Measurements from ENCODE around the gene PRUNE2. TPM values are rescaled to one million over a fixed set of nuclear protein-coding genes. Genes with fewer than 3 reads are reported as not detected.

Gene PRUNE2
- total RNA-seq, 2 experiments from 2014 or later = 0.38 to 0.44 TPM

- no peak overlapping the region for H2AFZ ChIP-seq (ENCODE audit: low read length)
- H3K79me2 ChIP-seq (ENCODE audit: insufficient read depth, low read depth, low read length) = no peaks in the 10 kb centered on the region
- intact Hi-C loops (cut with micrococcal nuclease; ENCODE audit: unreplicated experiment) = no loop called here
- no peak overlapping the region for H3K4me2 ChIP-seq (ENCODE audit: low read length)
- H3K9me3 ChIP-seq (ENCODE audit: low read length) = no peaks in the 10 kb centered on the region
- no peaks in the 10 kb centered on the region for H4K20me1 ChIP-seq (ENCODE audit: insufficient read depth, low read length)
- no peaks in the 10 kb centered on the region for H3K4me1 ChIP-seq (ENCODE audit: insufficient read depth, low read length, poor library complexity, severe bottlenecking)
- no peak for DNase-seq (ENCODE audit: low spot score)
- H3K9me2 ChIP-seq (ENCODE audit: insufficient read depth, low read length) = no peaks in the 10 kb centered on the region
- POLR2A ChIA-PET = no interaction called here
- H3K27ac ChIP-seq (ENCODE audit: low read depth, low read length, poor library complexity, severe bottlenecking) = no peak overlapping the region
- CTCF ChIA-PET (ENCODE audit: unreplicated experiment) = no interaction called here
- no peaks in the 10 kb centered on the region for H3K36me3 ChIP-seq (ENCODE audit: insufficient read depth, low read length)
- H3K4me3 ChIP-seq (ENCODE audit: low read depth, low read length, poor library complexity, severe bottlenecking) = no peak overlapping the region
- TF ChIP-seq EZH2phosphoT487 (IDR thresholded peaks at IDR 0.05; ENCODE audit: borderline replicate concordance, low read depth, low read length) = no peak
- no TSS peak for BruUV-seq (replicated peaks)
These were observed 175.1 kb downstream of the PRUNE2 start for GRCh38 chr9:76730801-76731200.

- no peaks in the 10 kb centered on the region for H3K79me2 ChIP-seq (ENCODE audit: insufficient read depth, low read depth, low read length)
- intact Hi-C loops (cut with micrococcal nuclease; ENCODE audit: unreplicated experiment) = no loop called here
- ChIA-PET CTCF (ENCODE audit: unreplicated experiment) (no interaction called here), POLR2A (interaction anchor here (1.1 to 1.3 kb wide), 2 partner anchors 27 to 115 kb away, joined by 4 to 10 read pairs; no protein-coding TSS in a partner anchor)
- BruUV-seq (replicated peaks) = no TSS peak
- no peaks in the 10 kb centered on the region for H4K20me1 ChIP-seq (ENCODE audit: insufficient read depth, low read length)
- no peaks in the 10 kb centered on the region for H3K9me2 ChIP-seq (ENCODE audit: insufficient read depth, low read length)
- no peak overlapping the region for H3K4me2 ChIP-seq (ENCODE audit: low read length)
- no peaks in the 10 kb centered on the region for H3K9me3 ChIP-seq (ENCODE audit: low read length)
- no peak overlapping the region for H3K4me3 ChIP-seq (ENCODE audit: low read depth, low read length, poor library complexity, severe bottlenecking)
- no peak overlapping the region for H3K27ac ChIP-seq (ENCODE audit: low read depth, low read length, poor library complexity, severe bottlenecking)
- DNase-seq (ENCODE audit: low spot score) = no peak
- no peak for TF ChIP-seq EZH2phosphoT487 (IDR thresholded peaks at IDR 0.05; ENCODE audit: borderline replicate concordance, low read depth, low read length)
- no peak for TF ChIP-seq CTCF (conservative IDR thresholded peaks at IDR 0.05; ENCODE audit: low read length)
- H2AFZ ChIP-seq (ENCODE audit: low read length) = no peak overlapping the region
- H3K4me1 ChIP-seq (ENCODE audit: insufficient read depth, low read length, poor library complexity, severe bottlenecking) = no peaks in the 10 kb centered on the region
- H3K36me3 ChIP-seq (ENCODE audit: insufficient read depth, low read length) = no peaks in the 10 kb centered on the region
These were observed 175.8 kb downstream of the PRUNE2 start for GRCh38 chr9:76729980-76730737.

DNA sequence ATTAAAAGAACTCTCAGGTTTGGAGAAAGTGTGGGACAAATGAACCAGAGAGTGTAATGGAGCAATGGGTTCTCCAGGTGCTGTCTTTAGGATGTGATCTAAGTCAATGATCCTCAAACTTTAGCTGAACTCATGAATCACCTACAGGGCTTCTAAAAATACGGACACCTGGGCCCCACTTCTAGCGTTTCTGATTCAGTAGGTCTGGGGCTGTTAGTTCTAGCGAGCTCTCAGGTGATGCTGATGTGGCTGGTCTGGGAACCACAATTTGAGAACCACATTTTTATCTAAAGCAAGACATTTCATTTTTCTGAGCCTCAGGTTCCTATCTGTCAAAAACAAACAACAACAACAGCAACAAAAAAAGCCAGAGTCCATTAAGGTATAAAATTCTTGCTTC lies 176.8 kb downstream of the PRUNE2 start:
- Histone ChIP-seq H3K4me2 (ENCODE audit: low read length) (no peak overlapping the region), H3K9me2 (ENCODE audit: insufficient read depth, low read length) (no peaks in the 10 kb centered on the region), H3K9me3 (ENCODE audit: low read length) (no peaks in the 10 kb centered on the region), H3K79me2 (ENCODE audit: insufficient read depth, low read depth, low read length) (no peaks in the 10 kb centered on the region), H3K27ac (ENCODE audit: low read depth, low read length, poor library complexity, severe bottlenecking) (no peak overlapping the region), H3K4me3 (ENCODE audit: low read depth, low read length, poor library complexity, severe bottlenecking) (no peak overlapping the region), H3K4me1 (ENCODE audit: insufficient read depth, low read length, poor library complexity, severe bottlenecking) (no peaks in the 10 kb centered on the region), H2AFZ (ENCODE audit: low read length) (no peak overlapping the region), H3K36me3 (ENCODE audit: insufficient read depth, low read length) (no peaks in the 10 kb centered on the region), H4K20me1 (ENCODE audit: insufficient read depth, low read length) (no peaks in the 10 kb centered on the region)
- POLR2A ChIA-PET = interaction anchor here (0.6 to 1.3 kb wide), 3 partner anchors 26 to 645 kb away, joined by 3 to 10 read pairs (median 4); no protein-coding TSS in a partner anchor
- DNase-seq (ENCODE audit: low spot score) = no peak
- TF ChIP-seq EZH2phosphoT487 (IDR thresholded peaks at IDR 0.05; ENCODE audit: borderline replicate concordance, low read depth, low read length) = no peak
- CTCF ChIA-PET (ENCODE audit: unreplicated experiment) = no interaction called here
- no TSS peak for BruUV-seq (replicated peaks)
- intact Hi-C loops (cut with micrococcal nuclease; ENCODE audit: unreplicated experiment) = no loop called here

Data from OCI-LY7 (cell line).